GM23338 (cell line): ENCODE results near the gene DDX56. TPM values are rescaled to one million over a fixed set of nuclear protein-coding genes. Genes with fewer than 3 reads are reported as not detected.

Source experiments
- ATAC-seq: fragments of 200-7000 bp; cut with Tn5 transposase; 3 replicates; pipeline ENCODE4 v1.9.1; 2020
- DNase-seq: peaks from one replicate; pipeline ENCODE4 v3.0.0-alpha.2; 2015; ENCODE audit warnings: low spot score
- H2AFZ ChIP-seq: fragments of 200-600 bp; sonication (generic); 2 replicates; pipeline ENCODE4 v1.8.0; 2016; ENCODE audit warnings: antibody characterized with exemption, mild to moderate bottlenecking, moderate library complexity
- H3F3A ChIP-seq: fragments of 200-600 bp; sonication (generic); replicated peaks from 2 replicates; pipeline ENCODE4 v1.8.0; 2017; ENCODE audit warnings: antibody characterized with exemption, mixed run types, low read depth
- H3K27ac ChIP-seq: fragments of 200-600 bp; sonication (generic); 2 replicates; pipeline ENCODE4 v1.6.1; 2016; ENCODE audit warnings: low read depth
- H3K27me3 ChIP-seq: fragments of 200-600 bp; sonication (generic); 2 replicates; pipeline ENCODE4 v1.8.0; 2016; ENCODE audit warnings: mild to moderate bottlenecking, mixed run types, moderate library complexity; ENCODE audit not compliant: insufficient read depth
- H3K36me3 ChIP-seq: fragments of 200-600 bp; sonication (generic); 2 replicates; pipeline ENCODE4 v1.8.0; 2016; ENCODE audit warnings: mild to moderate bottlenecking; ENCODE audit not compliant: insufficient read depth
- H3K4me1 ChIP-seq: fragments of 200-600 bp; sonication (generic); 2 replicates; pipeline ENCODE4 v1.8.0; 2016; ENCODE audit warnings: mild to moderate bottlenecking, moderate library complexity; ENCODE audit not compliant: insufficient read depth
- H3K4me2 ChIP-seq: fragments of 200-600 bp; sonication (generic); 2 replicates; pipeline ENCODE4 v1.7.1; 2017; ENCODE audit warnings: mixed run types
- H3K4me3 ChIP-seq: fragments of 200-600 bp; sonication (generic); 2 replicates; pipeline ENCODE4 v1.6.1; 2016; ENCODE audit warnings: mixed run types
- H3K79me2 ChIP-seq: fragments of 200-600 bp; sonication (generic); replicated peaks from 2 replicates; pipeline ENCODE4 v1.8.0; 2017; ENCODE audit warnings: mild to moderate bottlenecking; ENCODE audit not compliant: insufficient read depth
- H3K9me2 ChIP-seq: fragments of 200-600 bp; sonication (generic); 2 replicates; pipeline ENCODE4 v1.8.0; 2017; ENCODE audit not compliant: insufficient read depth
- H4K20me1 ChIP-seq: fragments of 200-600 bp; sonication (generic); replicated peaks from 2 replicates; pipeline ENCODE4 v1.8.0; 2017; ENCODE audit warnings: mild to moderate bottlenecking; ENCODE audit not compliant: insufficient read depth
- H3K27ac Mint-ChIP-seq: 2 replicates; pipeline ENCODE4 v1.8.0; 2020; ENCODE audit warnings: inconsistent platforms, mild to moderate bottlenecking, moderate library complexity, mixed read lengths
- H3K27me3 Mint-ChIP-seq: 3 replicates; pipeline ENCODE4 v1.8.0; 2022; ENCODE audit warnings: low read depth, mild to moderate bottlenecking, moderate library complexity, mixed read lengths, inconsistent platforms; ENCODE audit not compliant: insufficient read depth, poor library complexity
- H3K36me3 Mint-ChIP-seq: 3 replicates; pipeline ENCODE4 v1.8.0; 2021; ENCODE audit warnings: low read depth, mild to moderate bottlenecking, inconsistent platforms, moderate library complexity, mixed read lengths
- H3K4me1 Mint-ChIP-seq: 3 replicates; pipeline ENCODE4 v1.8.0; 2020; ENCODE audit warnings: mild to moderate bottlenecking, inconsistent platforms, mixed read lengths
- H3K4me3 Mint-ChIP-seq: 3 replicates; pipeline ENCODE4 v1.8.0; 2021; ENCODE audit warnings: moderate library complexity, mild to moderate bottlenecking, inconsistent platforms, mixed read lengths
- H3K9me3 Mint-ChIP-seq: 3 replicates; pipeline ENCODE4 v1.8.0; 2020; ENCODE audit warnings: moderate library complexity, mild to moderate bottlenecking, inconsistent platforms, mixed read lengths
- CREB1 ChIP-seq: fragments of 250-450 bp; sonication (Bioruptor Pico); IDR thresholded peaks from 2 replicates; pipeline ENCODE4 v1.5.0; 2020; ENCODE audit warnings: low read depth, mild to moderate bottlenecking, moderate library complexity
- CTCF ChIP-seq, 2 experiments: fragments of 200-600 bp in 1 of 2; sonication (generic) in 1 of 2; conservative IDR thresholded peaks; 2 replicates each; pipeline versions ENCODE4 v1.5.1 to v1.6.1; 2016 to 2017; ENCODE audit warnings: antibody characterized with exemption in 2 of 2, low read depth in 2 of 2, mild to moderate bottlenecking in 2 of 2, moderate library complexity in 1 of 2
- ETS1 ChIP-seq: IDR thresholded peaks from 2 replicates; pipeline ENCODE4 v1.6.1; 2016; ENCODE audit warnings: antibody characterized with exemption
- EZH2phosphoT487 ChIP-seq: fragments of 200-600 bp; sonication (generic); IDR thresholded peaks from one replicate; pipeline ENCODE4 v1.8.1; 2018; ENCODE audit warnings: antibody characterized with exemption; ENCODE audit not compliant: unreplicated experiment
- JUNB ChIP-seq: IDR thresholded peaks from one replicate; pipeline ENCODE4 v1.6.1; 2016; ENCODE audit warnings: antibody characterized with exemption; ENCODE audit not compliant: unreplicated experiment
- POLR2AphosphoS5 ChIP-seq: IDR thresholded peaks from 2 replicates; pipeline ENCODE4 v1.6.1; 2016; ENCODE audit warnings: antibody characterized with exemption, low read depth
- ZNF114 ChIP-seq: fragments of 250-450 bp; sonication (Bioruptor Pico); IDR thresholded peaks from 2 replicates; pipeline ENCODE4 v1.5.0; 2020; ENCODE audit warnings: mild to moderate bottlenecking, moderate library complexity
- long read RNA-seq: library from polyadenylated mRNA; unstranded; transcript quantifications from one replicate; pipeline ENCODE4 v2.0.0, GENCODE V29; 2020; ENCODE audit not compliant: unreplicated experiment
- polyA plus RNA-seq: library from polyadenylated mRNA; unstranded; fragments of >200 nt; fragmentation: Nextera tagmentation; extraction: Ambion mirVana; gene quantifications from 2 replicates; pipeline ENCODE4 v1.2.1, GENCODE V29; 2016
- total RNA-seq: library from RNA; depleted of rRNA; stranded (reverse); fragments of >200 nt; shearing (Covaris generic); gene quantifications from 2 replicates; pipeline ENCODE4 v1.2.3, GENCODE V29; 2014; rRNA removed

The DDX56 gene
- total RNA-seq, result 70.5 and 72.3 TPM in 2 replicates
- polyA plus RNA-seq, result 43.9 and 44.1 TPM in 2 replicates
- long read RNA-seq, transcript DDX56-201 (14 exons, 2,336 nt), result major isoform, 68 of 86 reads
- long read RNA-seq, partial matches to known transcripts, result 4 of 86 reads
- long read RNA-seq, other reads (novel, unspliced or antisense), result 7 of 86 reads

GRCh38 chr7:44573464-44574286, at the start of gene DDX56:
Gene DDX56, minus strand, starts transcription at chr7:44573908. Its CDS starts 13 bp downstream, at chr7:44573895.
- Histone ChIP-seq H3K27me3 (no peaks in the 10 kb centered on the region), H3K4me1 (peaks cover 15% of the 10 kb centered on the region), H3K4me3 (peak within 1 kb of the TSS; percentile 94), H3F3A (peaks cover 10% of the 10 kb centered on the region), H4K20me1 (peaks cover 5% of the 10 kb centered on the region; the same call in 1 of the 2 replicates), H3K4me2 (peak within 1 kb of the TSS; percentile 100), H3K27ac (peak within 1 kb of the TSS; percentile 90), H3K36me3 (peaks cover 30% of the 10 kb centered on the region), H2AFZ (peak within 1 kb of the TSS; percentile 87), H3K79me2 (peaks cover 19% of the 10 kb centered on the region), H3K9me2 (no peaks in the 10 kb centered on the region)
- peak within 1 kb of the TSS; percentile 98 for H3K27ac Mint-ChIP-seq
- H3K4me3 Mint-ChIP-seq, result peak within 1 kb of the TSS; percentile 98
- TF ChIP-seq EZH2phosphoT487, result no peak
- peak; percentile 65 for TF ChIP-seq ETS1
- peak; percentile 81 for TF ChIP-seq POLR2AphosphoS5
- TF ChIP-seq CREB1 (CRISPR knock-in tag), result peak; percentile 68; the same call in 1 of the 2 replicates
- H3K36me3 Mint-ChIP-seq, result peaks cover 66% of the 10 kb centered on the region
- H3K9me3 Mint-ChIP-seq, result no peaks in the 10 kb centered on the region; the same call in 2 of the 3 replicates
- H3K27me3 Mint-ChIP-seq, result peaks cover 13% of the 10 kb centered on the region
- ATAC-seq (peak; percentile 98), DNase-seq (peak; percentile 97)
- H3K4me1 Mint-ChIP-seq, result peaks cover 18% of the 10 kb centered on the region

- H3K4me3 Mint-ChIP-seq, result no peak overlapping the region
- no peak overlapping the region for H3K4me2 ChIP-seq
- H3K27me3 ChIP-seq, result no peaks in the 10 kb centered on the region
- TF ChIP-seq JUNB, result no peak
- no peak for TF ChIP-seq CTCF (conservative IDR thresholded peaks at IDR 0.05; ENCODE audit: low read depth in 2 of 2)
- no peak for TF ChIP-seq CREB1 (CRISPR knock-in tag)
- no peak for TF ChIP-seq EZH2phosphoT487
- TF ChIP-seq POLR2AphosphoS5, result no peak
- TF ChIP-seq ZNF114 (CRISPR knock-in tag), result no peak
- no peaks in the 10 kb centered on the region for H3F3A ChIP-seq
- H4K20me1 ChIP-seq, result peaks cover 33% of the 10 kb centered on the region
- no peak for ATAC-seq
- peak overlapping the region; percentile 12; the same call in 1 of the 2 replicates for H3K27ac Mint-ChIP-seq
- no peak for DNase-seq
- H3K4me3 ChIP-seq, result no peak overlapping the region
- H3K4me1 Mint-ChIP-seq, result peaks cover 12% of the 10 kb centered on the region
- no peaks in the 10 kb centered on the region; the same call in 1 of the 2 replicates for H3K36me3 ChIP-seq
- no peaks in the 10 kb centered on the region for H3K9me2 ChIP-seq
- H3K27ac ChIP-seq, result no peak overlapping the region
- H2AFZ ChIP-seq, result no peak overlapping the region
- H3K79me2 ChIP-seq, result peaks cover 81% of the 10 kb centered on the region
- H3K27me3 Mint-ChIP-seq, result peaks cover 12% of the 10 kb centered on the region
- H3K4me1 ChIP-seq, result peaks cover 2% of the 10 kb centered on the region; the same call in 1 of the 2 replicates
- peaks cover 14% of the 10 kb centered on the region for H3K36me3 Mint-ChIP-seq
- no peaks in the 10 kb centered on the region for H3K9me3 Mint-ChIP-seq
Measured at GRCh38 chr7:44622342-44623151, 48.8 kb upstream of the DDX56 start.
